A549 (cell line): Measurements from ENCODE around the gene SNX14. TPM values are rescaled to one million over a fixed set of nuclear protein-coding genes. Genes with fewer than 3 reads are reported as not detected.

Experiments used
- ATAC-seq, 2 experiments: fragments of 200-7000 bp in 1 of 2; fragments of >200 bp in 1 of 2; cut with Nextera tagmentation in 1 of 2; cut with Tn5 transposase in 1 of 2; 3 replicates each; pipeline versions ENCODE4 v1.8.0 to v1.9.1; 2018 to 2020; ENCODE audit warnings: mild to moderate bottlenecking in 1 of 2, moderate library complexity in 1 of 2
- CTCF ChIA-PET: fragments of 300-600 bp; sonication (Branson Sonifier 250); formaldehyde crosslinking; extraction: SDS; loops from one replicate; lab custom pipeline; 2021; ENCODE audit warnings: antibody characterized with exemption, inconsistent platforms; lab: Yijun Ruan, JAX
- POLR2A ChIA-PET: fragments of 350-600 bp; formaldehyde crosslinking; extraction: SDS; loops from one replicate; lab custom pipeline; 2021; ENCODE audit warnings: antibody characterized with exemption, inconsistent platforms; lab: Yijun Ruan, JAX
- DNase-seq, 2 experiments: peaks; one replicate each; pipeline versions ENCODE4 v3.0.0 to v3.0.0-alpha.2; 2011 to 2016; ENCODE audit warnings: low read depth in 1 of 2, low spot score in 1 of 2
- FAIRE-seq: peaks from 2 replicates; lab custom pipeline; 2011; peaks lifted over from hg19 to GRCh38; lab: Jason Lieb, UNC
- H3K27ac ChIP-seq, 2 experiments: fragments of >200 bp; sonication (Bioruptor Twin); formaldehyde crosslinking; 3 replicates each; pipeline ENCODE4 v1.5.1; 2016 to 2017
- H3K4me1 ChIP-seq: fragments of >200 bp; sonication (Bioruptor Twin); formaldehyde crosslinking; 3 replicates; pipeline ENCODE4 v1.6.1; 2016
- H3K4me2 ChIP-seq: fragments of >200 bp; sonication (Bioruptor Twin); formaldehyde crosslinking; 3 replicates; pipeline ENCODE4 v1.6.1; 2016
- H3K4me3 ChIP-seq: fragments of >200 bp; sonication (Bioruptor Twin); formaldehyde crosslinking; 3 replicates; pipeline ENCODE4 v1.5.1; 2016
- H3K9me3 ChIP-seq: fragments of >200 bp; sonication (Bioruptor Twin); formaldehyde crosslinking; 3 replicates; pipeline ENCODE4 v1.6.1; 2016
- CHD4 ChIP-seq: fragments of 200-600 bp; sonication (generic); IDR thresholded peaks from 2 replicates; pipeline ENCODE4 v1.6.1; 2016; ENCODE audit warnings: antibody characterized with exemption, mild to moderate bottlenecking, borderline replicate concordance
- EP300 ChIP-seq, 2 experiments: fragments of >200 bp; sonication (Bioruptor Twin); formaldehyde crosslinking; IDR thresholded peaks; 2 replicates in 1 of 2; 3 replicates in 1 of 2; pipeline ENCODE4 v1.6.1; 2016 to 2017
- ESRRA ChIP-seq: fragments of 150-350 bp; IDR thresholded peaks from 2 replicates; pipeline ENCODE4 v1.6.1; 2014; ENCODE audit warnings: mild to moderate bottlenecking, low read length, borderline replicate concordance
- FOXS1 ChIP-seq: fragments of 250-450 bp; sonication (Bioruptor Pico); IDR thresholded peaks from 2 replicates; pipeline ENCODE4 v1.5.0; 2020; ENCODE audit warnings: mild to moderate bottlenecking, moderate library complexity
- HOXB5 ChIP-seq: fragments of 250-450 bp; sonication (Bioruptor Pico); IDR thresholded peaks from 2 replicates; pipeline ENCODE4 v1.5.0; 2020; ENCODE audit warnings: mild to moderate bottlenecking, moderate library complexity
- JUNB ChIP-seq: fragments of >200 bp; sonication (Bioruptor Twin); formaldehyde crosslinking; IDR thresholded peaks from 2 replicates; pipeline ENCODE4 v1.6.1; 2016
- KDM5A ChIP-seq: fragments of 200-600 bp; sonication (generic); IDR thresholded peaks from 2 replicates; pipeline ENCODE4 v1.6.1; 2016; ENCODE audit warnings: antibody characterized with exemption, mild to moderate bottlenecking
- MAFK ChIP-seq: fragments of 450-650 bp; IDR thresholded peaks from 2 replicates; pipeline ENCODE4 v1.6.1; 2014; ENCODE audit not compliant: partially characterized antibody
- MYC ChIP-seq: IDR thresholded peaks from 2 replicates; pipeline ENCODE4 v1.6.1; 2012; ENCODE audit warnings: mild to moderate bottlenecking, inconsistent platforms, low read length, improper control_type of control experiment, borderline replicate concordance
- NPAS2 ChIP-seq: fragments of 250-450 bp; sonication (Bioruptor Pico); IDR thresholded peaks from 2 replicates; pipeline ENCODE4 v1.8.0; 2022; ENCODE audit warnings: mild to moderate bottlenecking, moderate library complexity, borderline replicate concordance
- PHF8 ChIP-seq: fragments of 200-600 bp; sonication (generic); IDR thresholded peaks from 2 replicates; pipeline ENCODE4 v1.6.1; 2016; ENCODE audit warnings: low read depth, mild to moderate bottlenecking, antibody characterized with exemption, moderate library complexity, borderline replicate concordance
- POLR2AphosphoS2 ChIP-seq: conservative IDR thresholded peaks from 2 replicates; pipeline ENCODE4 v1.6.1; 2012; ENCODE audit warnings: low read length, improper control_type of control experiment, inconsistent platforms
- RFX5 ChIP-seq: fragments of 450-650 bp; IDR thresholded peaks from 2 replicates; pipeline ENCODE4 v1.7.1; 2014; ENCODE audit warnings: antibody characterized with exemption, mild to moderate bottlenecking, moderate library complexity
- ZC3H11A ChIP-seq: fragments of 450-650 bp; IDR thresholded peaks from 2 replicates; pipeline ENCODE4 v1.6.1; 2014; ENCODE audit warnings: antibody characterized with exemption, mild to moderate bottlenecking
- ZFP36 ChIP-seq: fragments of 450-650 bp; IDR thresholded peaks from 2 replicates; pipeline ENCODE4 v1.6.1; 2014; ENCODE audit warnings: borderline replicate concordance; ENCODE audit not compliant: partially characterized antibody
- ZNF302 ChIP-seq: fragments of 250-450 bp; sonication (Bioruptor Pico); IDR thresholded peaks from 2 replicates; pipeline ENCODE4 v1.9.0; 2021; ENCODE audit warnings: inconsistent platforms, mild to moderate bottlenecking, moderate library complexity
- WGBS: methylation state at CpG from one replicate; pipeline ENCODE4 v1.1.6; 2017; ENCODE audit errors: missing lambda C conversion rate; 5-methylcytosine and 5-hydroxymethylcytosine counted together
- polyA plus RNA-seq, 4 experiments: library from polyadenylated mRNA; depleted of rRNA in 3 of 4; stranded (reverse); fragments of >200 nt; fragmentation: RNase III in 1 of 4; extraction: RNeasy Plus Mini Kit Qiagen cat#74134 plus additional on column Dnase treatment in 1 of 4; gene quantifications; 2 replicates in 3 of 4; 3 replicates in 1 of 4; pipeline ENCODE4 v1.2.3, GENCODE V29; 2011 to 2017
- TF ChIP-seq, protein P1 (sequence below): fragments of >200 bp; sonication (Bioruptor Twin); formaldehyde crosslinking; IDR thresholded peaks from 3 replicates; pipeline ENCODE4 v1.6.1; 2016
- TF ChIP-seq, protein P2 (sequence below): IDR thresholded peaks from 2 replicates; pipeline ENCODE4 v1.6.1; 2012
- TF ChIP-seq, protein P3 (sequence below): fragments of 150-350 bp; IDR thresholded peaks from 2 replicates; pipeline ENCODE4 v1.6.1; 2014; ENCODE audit warnings: low read depth, mild to moderate bottlenecking, low read length

Gene SNX14
- polyA plus RNA-seq, 2 of the 4 experiments (the other 2 are of a cell fraction), result 47.1 to 113 TPM

DNA sequence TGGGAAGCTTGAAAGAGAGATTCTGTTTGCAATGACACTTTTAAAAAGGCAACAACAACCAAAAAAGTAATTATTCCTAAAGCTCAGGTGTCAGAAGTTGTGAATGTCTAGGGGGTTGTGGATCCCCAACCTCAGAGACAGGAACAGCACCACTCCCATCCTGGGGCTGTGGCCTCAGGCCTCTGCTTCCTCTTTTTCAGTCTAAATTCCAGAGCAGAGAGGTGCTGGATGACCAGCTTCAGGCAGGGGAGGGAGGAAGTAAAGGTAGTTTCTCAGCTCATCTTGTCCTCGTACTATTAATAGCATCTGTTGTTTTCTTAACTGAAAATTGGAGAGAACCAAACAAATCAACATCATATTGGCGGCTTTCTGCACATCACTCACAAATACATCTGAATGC, 135.5 kb downstream of the SNX14 start:
- TF ChIP-seq, protein P1, sequence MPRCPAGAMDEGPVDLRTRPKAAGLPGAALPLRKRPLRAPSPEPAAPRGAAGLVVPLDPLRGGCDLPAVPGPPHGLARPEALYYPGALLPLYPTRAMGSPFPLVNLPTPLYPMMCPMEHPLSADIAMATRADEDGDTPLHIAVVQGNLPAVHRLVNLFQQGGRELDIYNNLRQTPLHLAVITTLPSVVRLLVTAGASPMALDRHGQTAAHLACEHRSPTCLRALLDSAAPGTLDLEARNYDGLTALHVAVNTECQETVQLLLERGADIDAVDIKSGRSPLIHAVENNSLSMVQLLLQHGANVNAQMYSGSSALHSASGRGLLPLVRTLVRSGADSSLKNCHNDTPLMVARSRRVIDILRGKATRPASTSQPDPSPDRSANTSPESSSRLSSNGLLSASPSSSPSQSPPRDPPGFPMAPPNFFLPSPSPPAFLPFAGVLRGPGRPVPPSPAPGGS, result no peak
- TF ChIP-seq ZFP36 (no peak), ESRRA (no peak), MYC (no peak), KDM5A (no peak), EP300 (IDR thresholded peaks at IDR 0.05) (no peak), ZNF302 (CRISPR knock-in tag) (no peak), PHF8 (no peak), RFX5 (no peak), JUNB (no peak), MAFK (no peak), ZC3H11A (no peak), CHD4 (no peak)
- TF ChIP-seq, protein P2, sequence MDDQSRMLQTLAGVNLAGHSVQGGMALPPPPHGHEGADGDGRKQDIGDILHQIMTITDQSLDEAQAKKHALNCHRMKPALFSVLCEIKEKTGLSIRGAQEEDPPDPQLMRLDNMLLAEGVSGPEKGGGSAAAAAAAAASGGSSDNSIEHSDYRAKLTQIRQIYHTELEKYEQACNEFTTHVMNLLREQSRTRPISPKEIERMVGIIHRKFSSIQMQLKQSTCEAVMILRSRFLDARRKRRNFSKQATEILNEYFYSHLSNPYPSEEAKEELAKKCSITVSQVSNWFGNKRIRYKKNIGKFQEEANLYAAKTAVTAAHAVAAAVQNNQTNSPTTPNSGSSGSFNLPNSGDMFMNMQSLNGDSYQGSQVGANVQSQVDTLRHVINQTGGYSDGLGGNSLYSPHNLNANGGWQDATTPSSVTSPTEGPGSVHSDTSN, result no peak
- TF ChIP-seq, protein P3, sequence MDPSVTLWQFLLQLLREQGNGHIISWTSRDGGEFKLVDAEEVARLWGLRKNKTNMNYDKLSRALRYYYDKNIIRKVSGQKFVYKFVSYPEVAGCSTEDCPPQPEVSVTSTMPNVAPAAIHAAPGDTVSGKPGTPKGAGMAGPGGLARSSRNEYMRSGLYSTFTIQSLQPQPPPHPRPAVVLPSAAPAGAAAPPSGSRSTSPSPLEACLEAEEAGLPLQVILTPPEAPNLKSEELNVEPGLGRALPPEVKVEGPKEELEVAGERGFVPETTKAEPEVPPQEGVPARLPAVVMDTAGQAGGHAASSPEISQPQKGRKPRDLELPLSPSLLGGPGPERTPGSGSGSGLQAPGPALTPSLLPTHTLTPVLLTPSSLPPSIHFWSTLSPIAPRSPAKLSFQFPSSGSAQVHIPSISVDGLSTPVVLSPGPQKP, result no peak
- CTCF ChIA-PET, result interaction anchor here (0.9 to 1.0 kb wide), 2 partner anchors 25 to 31 kb away, joined by 5 read pairs; no protein-coding TSS in a partner anchor
- WGBS, result 79% methylated on average over 2 of the region's 2 CpGs
- Histone ChIP-seq H3K4me1 (peaks cover 62% of the 10 kb centered on the region), H3K27ac (no peak overlapping the region; a peak in 1 of 6 replicates), H3K4me3 (no peak overlapping the region), H3K9me3 (no peaks in the 10 kb centered on the region), H3K4me2 (peak overlapping the region; percentile 17; the same call in 1 of the 3 replicates)
- FAIRE-seq (no peak), DNase-seq (no peak), ATAC-seq (no peak)
- POLR2A ChIA-PET, result interaction anchor here (1.6 kb wide), 1 partner anchor 8 kb away, joined by 5 read pairs; the partner anchor contains the start of gene NT5E

DNA sequence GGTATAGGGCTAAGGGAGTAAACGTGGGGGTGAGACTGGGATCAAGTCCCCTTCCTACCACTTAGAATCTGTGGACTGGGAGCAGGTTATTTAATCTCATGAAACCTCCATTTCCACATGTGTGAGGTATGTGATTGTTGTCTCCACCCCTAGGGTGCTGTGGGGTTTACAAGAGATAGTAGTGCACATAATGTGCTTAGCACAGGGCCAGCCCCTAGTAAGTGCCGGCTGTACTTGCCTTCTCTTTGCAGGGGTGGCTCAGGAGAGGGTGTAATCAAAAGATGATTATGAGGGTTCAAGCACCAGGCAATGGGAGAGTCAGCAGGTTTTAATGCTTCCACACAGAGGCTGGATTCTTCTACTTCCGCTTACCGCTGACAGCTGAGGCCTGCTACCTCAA, 136.9 kb downstream of the SNX14 start:
- Histone ChIP-seq H3K4me2 (no peak overlapping the region), H3K27ac (no peak overlapping the region)
- whole genome bisulfite sequencing, result 84% methylated on average over 4 of the region's 4 CpGs
- FAIRE-seq, result no peak
- CTCF ChIA-PET, result interaction anchor here (3.0 kb wide), 1 partner anchor 26 kb away, joined by 13 read pairs; no protein-coding TSS in a partner anchor
- no peak for TF ChIP-seq NPAS2 (CRISPR knock-in tag)
- no peak for TF ChIP-seq FOXS1 (CRISPR knock-in tag)
- no peak for TF ChIP-seq RFX5
- no peak for TF ChIP-seq CHD4
- no peak for TF ChIP-seq ZC3H11A
- no peak for TF ChIP-seq HOXB5
- TF ChIP-seq POLR2AphosphoS2, result no peak
- TF ChIP-seq, all 56 proteins: peak for 0
- Histone ChIP-seq H3K4me1 (peaks cover 63% of the 10 kb centered on the region), H3K4me3 (no peak overlapping the region), H3K9me3 (no peaks in the 10 kb centered on the region)
- POLR2A ChIA-PET, result no interaction called here
- ATAC-seq, result no peak
- no peak for DNase-seq

Other genes starting within 250 kb of the SNX14 start
- 54.8 and 61.0 TPM in 2 replicates for gene NT5E, start 143.8 kb downstream of the SNX14 start, polyA plus RNA-seq (2011; rRNA removed)
- 16.8 to 20.8 TPM (median 18.9 TPM) in 3 replicates for gene NT5E, start 143.8 kb downstream of the SNX14 start, polyA plus RNA-seq (2017; fragmentation: RNase III; extraction: RNeasy Plus Mini Kit Qiagen cat#74134 plus additional on column Dnase treatment)
- gene SYNCRIP, start 49.0 kb upstream of the SNX14 start, polyA plus RNA-seq (2011; rRNA removed), result 47.5 and 60.6 TPM in 2 replicates
- gene SYNCRIP, start 49.0 kb upstream of the SNX14 start, polyA plus RNA-seq (2017; fragmentation: RNase III; extraction: RNeasy Plus Mini Kit Qiagen cat#74134 plus additional on column Dnase treatment), result 100 to 108 TPM (median 102 TPM) in 3 replicates